NT2/D1 (cell line): Measurements from ENCODE around the gene GTF2F2.

Experiments
- YY1 ChIP-seq: IDR thresholded peaks from 2 replicates; pipeline ENCODE4 v1.6.1; 2011; ENCODE audit not compliant: insufficient read length, insufficient read depth
- ZNF274 ChIP-seq: IDR thresholded peaks from 2 replicates; pipeline ENCODE4 v1.6.1; 2011; ENCODE audit warnings: mild to moderate bottlenecking, low read depth, low read length

DNA sequence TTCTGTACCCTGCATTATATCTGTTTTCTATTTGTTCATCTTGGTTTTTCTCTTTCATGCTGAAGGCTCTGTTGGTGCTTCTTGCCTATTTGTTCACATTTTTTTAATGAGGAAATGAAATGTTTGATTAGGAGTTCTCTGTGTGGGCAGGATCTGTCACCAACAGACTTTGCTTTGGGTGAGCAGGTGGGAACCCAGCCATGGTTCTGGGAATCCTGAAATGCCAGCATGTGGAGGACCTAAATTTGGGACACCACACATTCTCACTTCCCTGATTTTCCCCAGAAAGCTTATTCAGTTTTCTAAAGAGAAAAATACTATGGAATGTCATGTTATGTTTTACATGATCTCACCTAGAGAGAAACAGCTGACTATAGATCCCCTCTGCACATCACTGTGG is 186.7 kb downstream of the GTF2F2 start:
- no peak for TF ChIP-seq ZNF274
- no peak for TF ChIP-seq YY1
